Dedifferentiated amniotic fluid mesenchymal stem cell (primary cell): ENCODE results near the gene UPK3BL2.
"Not testable (repeated sequence)": the region's sequence is repeated elsewhere in the genome, so short reads cannot be mapped to it uniquely, and the experiment has no call there.

Source experiments
- DNase-seq: peaks from one replicate; pipeline ENCODE4 v3.0.0-alpha.2; 2016; ENCODE audit errors: extremely low spot score

UPK3BL2 gene

GRCh38 chr7:102494473-102495149 is 48.9 kb downstream of the UPK3BL2 start:
- DNase-seq, result not testable (repeated sequence)

GRCh38 chr7:102494026-102494425 is 49.5 kb downstream of the UPK3BL2 start:
- not testable (repeated sequence) for DNase-seq

DNA sequence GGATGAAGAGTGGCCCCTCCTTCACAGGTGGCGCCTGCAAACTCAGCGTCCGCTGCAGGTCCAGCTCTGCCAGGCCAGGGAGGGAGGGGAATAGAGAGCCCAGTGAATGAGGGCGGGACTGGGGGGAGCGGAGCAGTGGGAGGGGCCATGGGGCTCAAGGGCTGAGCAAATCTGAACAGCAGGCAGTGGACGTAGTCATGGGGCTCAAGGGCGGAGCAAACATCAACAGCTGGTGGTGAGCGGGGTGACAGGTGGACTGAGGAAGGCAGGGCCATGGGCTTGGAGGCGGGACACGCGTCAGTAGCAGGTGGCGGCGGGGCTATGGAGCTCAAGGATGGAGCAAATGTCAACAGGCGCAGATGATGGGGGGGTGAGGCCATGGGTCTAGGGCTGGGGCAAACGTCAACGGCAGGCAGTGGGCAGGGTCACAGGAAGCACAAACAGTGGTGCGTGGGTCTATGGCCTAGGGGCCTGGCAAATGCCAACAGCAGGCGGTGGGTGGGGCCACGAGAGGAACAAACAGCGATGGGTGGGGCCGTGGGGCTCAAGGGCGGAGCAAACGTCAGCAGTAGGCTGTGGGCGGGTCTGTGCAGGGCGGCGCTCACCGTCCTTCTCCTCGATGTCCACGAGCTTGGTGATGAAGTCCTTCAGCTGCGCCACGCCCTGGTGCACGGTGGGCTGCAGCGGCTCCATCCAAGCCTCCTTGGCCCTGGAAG is 50.1 kb downstream of the UPK3BL2 start:
- DNase-seq, result not testable (repeated sequence)

DNA sequence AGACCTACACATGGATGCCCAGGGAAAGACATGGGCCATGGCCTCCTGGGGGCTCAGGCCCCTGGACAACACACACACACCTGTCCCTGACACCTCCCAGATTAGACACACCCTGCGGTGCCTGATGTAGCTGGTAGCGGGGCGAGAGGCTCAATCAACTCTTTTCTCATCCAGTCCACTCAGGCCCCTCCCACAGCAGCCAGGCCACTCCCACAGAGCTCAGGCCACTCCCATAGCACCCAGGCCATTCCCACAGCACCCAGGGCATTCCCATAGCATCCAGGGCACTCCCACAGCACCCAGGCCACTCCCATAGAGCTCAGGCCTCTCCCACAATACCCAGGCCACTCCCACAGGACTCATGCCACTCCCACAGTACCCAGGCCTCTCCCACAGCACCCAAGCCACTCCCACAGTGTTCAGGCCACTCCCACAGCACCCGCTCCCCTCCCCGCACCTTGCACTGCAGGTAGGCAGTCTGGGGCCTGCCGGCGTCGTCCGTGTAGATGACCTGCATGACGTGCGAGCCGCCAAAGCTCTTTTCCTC is 52.9 kb downstream of the UPK3BL2 start:
- not testable (repeated sequence) for DNase-seq
